HepG2 (cell line): ENCODE data around the gene ABCA2. TPM values are rescaled to one million over a fixed set of nuclear protein-coding genes. Genes with fewer than 3 reads are reported as not detected.

Experiments used
- ATF7-NPFF ChIP-seq: sonication (generic); formaldehyde crosslinking; IDR thresholded peaks from 2 replicates; pipeline ENCODE4 v1.8.1; 2023; ENCODE audit warnings: mild to moderate bottlenecking, low read depth, missing genetic modification reagents, moderate library complexity
- CHCHD3 ChIP-seq: sonication (generic); formaldehyde crosslinking; IDR thresholded peaks from 2 replicates; pipeline ENCODE4 v1.8.0; 2022; ENCODE audit warnings: mild to moderate bottlenecking, missing genetic modification reagents, moderate library complexity
- FOXC1 ChIP-seq: sonication (generic); formaldehyde crosslinking; IDR thresholded peaks from 2 replicates; pipeline ENCODE4 v1.8.0; 2022; ENCODE audit warnings: mild to moderate bottlenecking, missing genetic modification reagents, borderline replicate concordance
- GABPB1 ChIP-seq: IDR thresholded peaks from 2 replicates; pipeline ENCODE4 v1.6.1; 2016; ENCODE audit warnings: mild to moderate bottlenecking, missing genetic modification reagents, moderate library complexity, missing compliant biosample characterization
- HNRNPL ChIP-seq: fragments of 200-400 bp; formaldehyde crosslinking; IDR thresholded peaks from 2 replicates; pipeline ENCODE4 v1.6.1; 2017; ENCODE audit warnings: mild to moderate bottlenecking, low read depth, low read length
- KLF13 ChIP-seq: sonication (generic); formaldehyde crosslinking; IDR thresholded peaks from 2 replicates; pipeline ENCODE4 v1.4.0; 2020; ENCODE audit warnings: mild to moderate bottlenecking, missing genetic modification reagents
- KLF16 ChIP-seq, 2 experiments: sonication (generic) in 1 of 2; formaldehyde crosslinking in 1 of 2; IDR thresholded peaks; 2 replicates each; pipeline versions ENCODE4 v1.6.1 to v1.8.0; 2016 to 2023; ENCODE audit warnings: missing genetic modification reagents in 2 of 2, missing compliant biosample characterization in 1 of 2
- MBNL3 ChIP-seq: fragments of 250-450 bp; sonication (Bioruptor Pico); conservative IDR thresholded peaks from 2 replicates; pipeline ENCODE4 v1.8.0; 2022; ENCODE audit warnings: mild to moderate bottlenecking, inconsistent platforms
- MEF2D ChIP-seq: sonication (generic); formaldehyde crosslinking; IDR thresholded peaks from 2 replicates; pipeline ENCODE4 v1.5.1; 2020; ENCODE audit warnings: mild to moderate bottlenecking, missing genetic modification reagents
- NCOA5 ChIP-seq: sonication (generic); formaldehyde crosslinking; IDR thresholded peaks from 2 replicates; pipeline ENCODE4 v1.4.0; 2020; ENCODE audit warnings: missing genetic modification reagents
- NR2F1 ChIP-seq, 2 experiments: fragments of 450-650 bp in 1 of 2; formaldehyde crosslinking in 1 of 2; IDR thresholded peaks; 2 replicates each; pipeline versions ENCODE4 v1.5.0 to v1.6.1; 2016 to 2020; ENCODE audit warnings: mild to moderate bottlenecking in 1 of 2, missing compliant biosample characterization in 1 of 2, missing genetic modification reagents in 1 of 2, moderate library complexity in 1 of 2
- RAD21 ChIP-seq: fragments of 450-650 bp; formaldehyde crosslinking; IDR thresholded peaks from 2 replicates; pipeline ENCODE4 v1.5.0; 2020; ENCODE audit warnings: mild to moderate bottlenecking
- SAFB2 ChIP-seq: sonication (generic); formaldehyde crosslinking; IDR thresholded peaks from 2 replicates; pipeline ENCODE4 v1.5.1; 2020; ENCODE audit warnings: missing genetic modification reagents, low read depth, mild to moderate bottlenecking, borderline replicate concordance
- SETDB1 ChIP-seq: sonication (generic); formaldehyde crosslinking; IDR thresholded peaks from 2 replicates; pipeline ENCODE4 v1.5.1; 2020; ENCODE audit warnings: missing genetic modification reagents, mild to moderate bottlenecking, borderline replicate concordance
- SP5 ChIP-seq: IDR thresholded peaks from 2 replicates; pipeline ENCODE4 v1.6.1; 2016; ENCODE audit warnings: low read depth, borderline replicate concordance
- STAG1 ChIP-seq: sonication (generic); formaldehyde crosslinking; IDR thresholded peaks from 2 replicates; pipeline ENCODE4 v1.4.0; 2020; ENCODE audit warnings: missing genetic modification reagents
- TMF1 ChIP-seq: sonication (generic); formaldehyde crosslinking; IDR thresholded peaks from 2 replicates; pipeline ENCODE4 v1.8.1; 2022; ENCODE audit warnings: low read depth, missing genetic modification reagents
- ZBTB2 ChIP-seq: sonication (generic); formaldehyde crosslinking; IDR thresholded peaks from 2 replicates; pipeline ENCODE4 v1.8.0; 2022; ENCODE audit warnings: low read depth, missing genetic modification reagents
- ZBTB21 ChIP-seq: sonication (generic); formaldehyde crosslinking; IDR thresholded peaks from 2 replicates; pipeline ENCODE4 v1.4.0; 2020; ENCODE audit warnings: missing genetic modification reagents
- ZC3H13 ChIP-seq: sonication (generic); formaldehyde crosslinking; IDR thresholded peaks from 2 replicates; pipeline ENCODE4 v1.8.1; 2023; ENCODE audit warnings: mild to moderate bottlenecking, missing genetic modification reagents, moderate library complexity
- ZFAT ChIP-seq: sonication (generic); formaldehyde crosslinking; conservative IDR thresholded peaks from 2 replicates; pipeline ENCODE4 v1.8.1; 2023; ENCODE audit warnings: missing genetic modification reagents, inconsistent platforms
- ZMAT3 ChIP-seq: sonication (generic); formaldehyde crosslinking; conservative IDR thresholded peaks from 2 replicates; pipeline ENCODE4 v1.7.0; 2021; ENCODE audit warnings: missing genetic modification reagents
- ZNF101 ChIP-seq: sonication (generic); formaldehyde crosslinking; IDR thresholded peaks from 2 replicates; pipeline ENCODE4 v1.4.0; 2020; ENCODE audit warnings: mild to moderate bottlenecking, low read depth, missing genetic modification reagents, borderline replicate concordance
- ZNF264 ChIP-seq: sonication (generic); formaldehyde crosslinking; IDR thresholded peaks from 2 replicates; pipeline ENCODE4 v1.4.0; 2020; ENCODE audit warnings: missing genetic modification reagents
- ZNF543 ChIP-seq: sonication (generic); formaldehyde crosslinking; IDR thresholded peaks from 2 replicates; pipeline ENCODE4 v1.4.0; 2020; ENCODE audit warnings: mild to moderate bottlenecking, missing genetic modification reagents
- ZNF746 ChIP-seq: sonication (generic); formaldehyde crosslinking; IDR thresholded peaks from 2 replicates; pipeline ENCODE4 v1.8.0; 2022; ENCODE audit warnings: mild to moderate bottlenecking, missing genetic modification reagents
- ZNF800 ChIP-seq: sonication (generic); formaldehyde crosslinking; IDR thresholded peaks from 2 replicates; pipeline ENCODE4 v1.4.0; 2020; ENCODE audit warnings: missing genetic modification reagents
- ZNF891 ChIP-seq: sonication (generic); formaldehyde crosslinking; IDR thresholded peaks from 2 replicates; pipeline ENCODE4 v1.5.0; 2020; ENCODE audit warnings: mild to moderate bottlenecking, missing genetic modification reagents
- ZSCAN21 ChIP-seq: sonication (generic); formaldehyde crosslinking; IDR thresholded peaks from 2 replicates; pipeline ENCODE4 v1.8.0; 2022; ENCODE audit warnings: mild to moderate bottlenecking, missing genetic modification reagents, moderate library complexity, borderline replicate concordance
- polyA plus RNA-seq, 8 experiments: library from polyadenylated mRNA; depleted of rRNA in 3 of 8; stranded (reverse) in 7 of 8; unstranded in 1 of 8; fragments of >200 nt; fragmentation: Illumina TruSeq in 4 of 8; extraction: Trizol in 4 of 8; gene quantifications; 2 replicates each; pipeline versions ENCODE4 v1.2.1 to v1.2.3, GENCODE V29; 2011 to 2016; ENCODE audit warnings: low read depth in 4 of 8, missing spikeins in 1 of 8, mixed read lengths in 1 of 8; ENCODE audit not compliant: insufficient read depth in 1 of 8
- total RNA-seq, 5 experiments: library from RNA; depleted of rRNA; stranded (reverse); fragments of >200 nt; fragmentation: Illumina TruSeq; extraction: Trizol; gene quantifications; 2 replicates each; pipeline ENCODE4 v1.2.3, GENCODE V29; 2016; ENCODE audit warnings: low read depth in 1 of 5

ABCA2 gene
- total and polyA plus RNA-seq, 2 of the 13 experiments (the other 11 are each of a cell fraction or from before 2014, with no cell fraction given) = 2.9 to 19.2 TPM

- TF ChIP-seq ZNF101 (CRISPR knock-in tag) (no peak), ATF7-NPFF (CRISPR knock-in tag) (peak; percentile 42; the same call in 1 of the 2 replicates), ZBTB2 (CRISPR knock-in tag) (peak; percentile 1; the same call in 1 of the 2 replicates), CHCHD3 (CRISPR knock-in tag) (no peak), MBNL3 (CRISPR knock-in tag) (no peak), HNRNPL (no peak), ZMAT3 (CRISPR knock-in tag) (no peak), ZBTB21 (CRISPR knock-in tag) (no peak), ZNF891 (CRISPR knock-in tag) (no peak), KLF16 (CRISPR knock-in tag; IDR thresholded peaks at IDR 0.05) (0 out of 4 replicates have a peak, but pooled peaks of 1 of the 2 experiments have one; percentile 2), SP5 (CRISPR knock-in tag) (no peak), SETDB1 (CRISPR knock-in tag) (no peak), ZNF800 (CRISPR knock-in tag) (peak; percentile 83; the same call in 1 of the 2 replicates), GABPB1 (CRISPR knock-in tag) (peak; percentile 33; the same call in 1 of the 2 replicates), MEF2D (CRISPR knock-in tag) (no peak), ZC3H13 (0 out of 2 replicates have a peak, but pooled peaks have one; percentile 32), TMF1 (no peak), SAFB2 (CRISPR knock-in tag) (no peak), STAG1 (CRISPR knock-in tag) (no peak), KLF13 (CRISPR knock-in tag) (no peak), ZNF543 (CRISPR knock-in tag) (no peak), RAD21 (CRISPR knock-in tag) (no peak), ZSCAN21 (CRISPR knock-in tag) (no peak), ZNF746 (no peak), NCOA5 (CRISPR knock-in tag) (no peak), NR2F1 (CRISPR knock-in tag; IDR thresholded peaks at IDR 0.05) (no peak), ZNF264 (no peak), ZFAT (no peak), FOXC1 (0 out of 2 replicates have a peak, but pooled peaks have one; percentile 43)
Observed at GRCh38 chr9:137045294-137046087, 17.5 kb upstream of the ABCA2 start (continued).
